ENCODE results near the gene PDGFA. TPM values are rescaled to one million over a fixed set of nuclear protein-coding genes. Genes with fewer than 3 reads are reported as not detected.

The PDGFA gene
- total RNA-seq, 1 experiment from 2014 or later = 18.4 TPM

DNA sequence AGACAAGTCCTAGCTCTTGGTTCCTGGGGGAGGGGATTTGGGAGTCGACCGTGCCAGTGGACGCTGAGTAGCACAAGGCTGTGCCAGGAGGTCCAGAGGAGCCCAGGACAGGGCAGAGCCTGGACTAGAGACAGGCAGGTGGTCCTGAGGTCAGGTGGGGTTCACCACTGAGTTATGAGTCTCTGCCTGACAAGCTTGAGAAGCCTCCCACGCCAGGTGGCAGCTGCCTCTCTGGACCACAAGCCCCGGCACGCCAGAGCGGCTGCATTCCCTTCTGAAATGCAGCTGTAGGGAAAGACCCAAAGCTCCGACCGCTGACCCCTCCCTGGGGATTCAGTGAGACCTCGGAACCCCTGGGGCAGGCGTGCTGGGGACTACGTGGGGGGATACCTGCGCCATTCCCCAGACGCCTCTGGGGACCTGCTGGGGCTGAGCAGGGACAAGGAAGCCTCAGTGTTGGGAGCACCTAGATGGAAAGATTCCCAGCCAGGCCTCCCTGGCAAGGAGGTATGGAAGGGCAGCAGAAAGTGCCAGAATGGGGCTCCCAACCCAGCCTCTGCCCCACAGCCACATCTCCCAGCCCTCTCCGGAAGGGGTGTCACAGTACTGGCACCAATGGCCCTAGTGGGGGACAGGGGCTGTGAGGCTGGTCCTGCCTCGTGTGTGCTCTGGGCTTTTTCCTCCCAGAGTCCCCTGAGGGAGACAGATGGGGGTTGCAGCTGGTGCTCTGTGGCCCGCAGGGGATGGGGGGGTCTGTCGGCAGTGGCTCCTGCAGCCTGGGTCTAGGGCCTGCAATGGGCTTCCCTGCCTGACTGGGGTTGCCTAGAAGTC, 29.0 kb downstream of the PDGFA start:
- ATAC-seq (no peak; the same call in 1 of the 2 replicates), DNase-seq (no peak)
- Histone ChIP-seq H3K4me1 (ENCODE audit: insufficient read depth, low read length) (no peaks in the 10 kb centered on the region), H3K27me3 (ENCODE audit: low read length) (peaks cover 6% of the 10 kb centered on the region; the same call in 1 of the 2 replicates), H3K9me2 (replicated peaks; ENCODE audit: low read length) (no peaks in the 10 kb centered on the region), H2AFZ (ENCODE audit: low read length) (no peak overlapping the region), H3K4me2 (ENCODE audit: low read length) (no peak overlapping the region), H3F3A (ENCODE audit: low read length, unreplicated experiment) (no peaks in the 10 kb centered on the region), H4K20me1 (ENCODE audit: low read length) (no peaks in the 10 kb centered on the region), H3K4me3 (ENCODE audit: low read length) (no peak overlapping the region), H3K36me3 (ENCODE audit: low read depth, low read length) (no peaks in the 10 kb centered on the region), H3K79me2 (ENCODE audit: low read length) (no peaks in the 10 kb centered on the region), H3K9me3 (ENCODE audit: low read length) (no peaks in the 10 kb centered on the region), H3K9ac (ENCODE audit: low read length) (no peak overlapping the region), H3K27ac (ENCODE audit: low read length) (no peak overlapping the region)
- ChIA-PET POLR2A (ENCODE audit: unreplicated experiment) (no interaction called here), CTCF (no interaction called here)
- TF ChIP-seq EZH2phosphoT487 (IDR thresholded peaks at IDR 0.05; ENCODE audit: borderline replicate concordance, low read length) = no peak
- no peak for TF ChIP-seq EZH2 (IDR thresholded peaks at IDR 0.05; ENCODE audit: low read length, unreplicated experiment)
- TF ChIP-seq, protein P1, sequence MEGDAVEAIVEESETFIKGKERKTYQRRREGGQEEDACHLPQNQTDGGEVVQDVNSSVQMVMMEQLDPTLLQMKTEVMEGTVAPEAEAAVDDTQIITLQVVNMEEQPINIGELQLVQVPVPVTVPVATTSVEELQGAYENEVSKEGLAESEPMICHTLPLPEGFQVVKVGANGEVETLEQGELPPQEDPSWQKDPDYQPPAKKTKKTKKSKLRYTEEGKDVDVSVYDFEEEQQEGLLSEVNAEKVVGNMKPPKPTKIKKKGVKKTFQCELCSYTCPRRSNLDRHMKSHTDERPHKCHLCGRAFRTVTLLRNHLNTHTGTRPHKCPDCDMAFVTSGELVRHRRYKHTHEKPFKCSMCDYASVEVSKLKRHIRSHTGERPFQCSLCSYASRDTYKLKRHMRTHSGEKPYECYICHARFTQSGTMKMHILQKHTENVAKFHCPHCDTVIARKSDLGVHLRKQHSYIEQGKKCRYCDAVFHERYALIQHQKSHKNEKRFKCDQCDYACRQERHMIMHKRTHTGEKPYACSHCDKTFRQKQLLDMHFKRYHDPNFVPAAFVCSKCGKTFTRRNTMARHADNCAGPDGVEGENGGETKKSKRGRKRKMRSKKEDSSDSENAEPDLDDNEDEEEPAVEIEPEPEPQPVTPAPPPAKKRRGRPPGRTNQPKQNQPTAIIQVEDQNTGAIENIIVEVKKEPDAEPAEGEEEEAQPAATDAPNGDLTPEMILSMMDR (conservative IDR thresholded peaks at IDR 0.05; ENCODE audit: low read depth, low read length) = no peak
- no TSS peak for BruUV-seq (replicated peaks)
- intact Hi-C loops (cut with micrococcal nuclease) = no loop called here

- Histone ChIP-seq H3K4me3 (ENCODE audit: low read length) (no peak overlapping the region), H3K9ac (ENCODE audit: low read length) (no peak overlapping the region), H3F3A (ENCODE audit: low read length, unreplicated experiment) (no peaks in the 10 kb centered on the region), H3K4me1 (ENCODE audit: insufficient read depth, low read length) (no peaks in the 10 kb centered on the region), H3K79me2 (ENCODE audit: low read length) (no peaks in the 10 kb centered on the region), H3K36me3 (ENCODE audit: low read depth, low read length) (no peaks in the 10 kb centered on the region), H2AFZ (ENCODE audit: low read length) (no peak overlapping the region), H3K9me2 (replicated peaks; ENCODE audit: low read length) (no peaks in the 10 kb centered on the region), H3K27me3 (ENCODE audit: low read length) (peaks cover 6% of the 10 kb centered on the region; the same call in 1 of the 2 replicates), H4K20me1 (ENCODE audit: low read length) (no peaks in the 10 kb centered on the region), H3K4me2 (ENCODE audit: low read length) (no peak overlapping the region), H3K27ac (ENCODE audit: low read length) (no peak overlapping the region), H3K9me3 (ENCODE audit: low read length) (no peaks in the 10 kb centered on the region)
- no peak for DNase-seq
- ChIA-PET CTCF (no interaction called here), POLR2A (ENCODE audit: unreplicated experiment) (no interaction called here)
- TF ChIP-seq, protein P1 (conservative IDR thresholded peaks at IDR 0.05; ENCODE audit: low read depth, low read length) = no peak
- TF ChIP-seq EZH2phosphoT487 (IDR thresholded peaks at IDR 0.05; ENCODE audit: borderline replicate concordance, low read length) (no peak), EZH2 (IDR thresholded peaks at IDR 0.05; ENCODE audit: low read length, unreplicated experiment) (no peak)
- no peak for ATAC-seq
- BruUV-seq (replicated peaks) = no TSS peak
- intact Hi-C loops (cut with micrococcal nuclease) = no loop called here
Measured at GRCh38 chr7:489876-490275, 29.8 kb downstream of the PDGFA start.

GRCh38 chr7:486216-486743, 33.4 kb downstream of the PDGFA start:
- Histone ChIP-seq H3F3A (ENCODE audit: low read length, unreplicated experiment) (no peaks in the 10 kb centered on the region), H3K4me2 (ENCODE audit: low read length) (no peak overlapping the region), H3K4me1 (ENCODE audit: insufficient read depth, low read length) (no peaks in the 10 kb centered on the region), H4K20me1 (ENCODE audit: low read length) (no peaks in the 10 kb centered on the region), H3K27me3 (ENCODE audit: low read length) (peaks cover 6% of the 10 kb centered on the region; the same call in 1 of the 2 replicates), H3K9me2 (replicated peaks; ENCODE audit: low read length) (no peaks in the 10 kb centered on the region), H3K27ac (ENCODE audit: low read length) (no peak overlapping the region), H3K9me3 (ENCODE audit: low read length) (no peaks in the 10 kb centered on the region), H3K4me3 (ENCODE audit: low read length) (no peak overlapping the region), H3K9ac (ENCODE audit: low read length) (no peak overlapping the region), H3K79me2 (ENCODE audit: low read length) (no peaks in the 10 kb centered on the region), H3K36me3 (ENCODE audit: low read depth, low read length) (no peaks in the 10 kb centered on the region), H2AFZ (ENCODE audit: low read length) (no peak overlapping the region)
- ChIA-PET CTCF (no interaction called here), POLR2A (ENCODE audit: unreplicated experiment) (no interaction called here)
- no TSS peak for BruUV-seq (replicated peaks)
- TF ChIP-seq EZH2phosphoT487 (IDR thresholded peaks at IDR 0.05; ENCODE audit: borderline replicate concordance, low read length) (no peak), EZH2 (IDR thresholded peaks at IDR 0.05; ENCODE audit: low read length, unreplicated experiment) (no peak)
- TF ChIP-seq, protein P1 (conservative IDR thresholded peaks at IDR 0.05; ENCODE audit: low read depth, low read length) = no peak
- intact Hi-C loops (cut with micrococcal nuclease) = no loop called here
- DNase-seq (no peak), ATAC-seq (no peak)

Data from PC-3 (cell line).